WI38 (cell line): ENCODE measurements around the gene BTC.

Experiments used
- H3K4me3 ChIP-seq: 2 replicates; pipeline ENCODE4 v1.5.1; 2011; ENCODE audit warnings: low read depth, mild to moderate bottlenecking, control low read depth, low read length
- CTCF ChIP-seq: IDR thresholded peaks from 2 replicates; pipeline ENCODE4 v1.5.1; 2012; ENCODE audit warnings: low read depth, mild to moderate bottlenecking, control low read depth, low read length

Gene BTC

GRCh38 chr4:74794382-74795010 is at the start of gene BTC:
BTC (minus strand) TSS chr4:74794523; CDS start chr4:74794325, 198 bp downstream.
- peak within 1 kb of the TSS; percentile 58 for H3K4me3 ChIP-seq
- TF ChIP-seq CTCF = 0 out of 2 replicates have a peak, but pooled peaks have one; percentile 20

GRCh38 chr4:74840936-74841509 is 46.7 kb upstream of the BTC start:
- no peak for TF ChIP-seq CTCF
- no peak overlapping the region for H3K4me3 ChIP-seq

DNA sequence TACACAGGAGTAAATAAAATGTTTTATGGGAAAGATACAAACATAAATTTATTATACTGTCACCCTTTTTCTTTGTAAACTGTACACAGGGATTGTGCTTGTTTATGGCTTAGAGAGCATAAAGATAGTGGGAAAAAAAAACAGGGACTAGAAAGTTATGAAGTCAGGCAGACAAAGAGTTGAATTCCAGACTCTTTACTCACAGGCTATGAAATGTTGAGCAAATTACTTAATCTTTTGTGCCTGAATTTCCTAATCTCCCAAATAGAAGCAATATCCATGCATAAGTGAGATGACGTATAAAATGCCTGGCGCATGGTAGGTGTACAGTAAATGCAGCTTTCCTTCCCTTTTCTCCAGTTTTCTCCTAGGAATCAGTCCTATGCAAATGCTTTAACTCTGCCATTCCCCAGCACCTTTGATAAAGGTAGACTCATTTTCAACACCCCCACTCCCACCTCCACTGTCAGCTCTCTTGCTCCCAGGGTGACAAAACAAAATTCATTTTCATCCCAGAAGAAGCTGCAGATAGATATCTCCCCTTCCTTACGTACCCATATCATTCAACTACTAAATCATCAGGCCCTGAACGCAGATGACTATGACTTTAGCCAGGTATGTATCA is 44.5 kb upstream of the BTC start:
- TF ChIP-seq CTCF = no peak
- H3K4me3 ChIP-seq = no peak overlapping the region

- no peak overlapping the region for H3K4me3 ChIP-seq
- TF ChIP-seq CTCF = no peak
These were observed 36.6 kb upstream of the BTC start for GRCh38 chr4:74830928-74831327.

- TF ChIP-seq CTCF = no peak
These were observed 28.9 kb upstream of the BTC start for GRCh38 chr4:74823194-74823593.

GRCh38 chr4:74822603-74823002 is 28.3 kb upstream of the BTC start:
- no peak for TF ChIP-seq CTCF
- H3K4me3 ChIP-seq = no peak overlapping the region

More at GRCh38 chr4:74823194-74823593, 28.9 kb upstream of the BTC start:
- H3K4me3 ChIP-seq = no peak overlapping the region

DNA sequence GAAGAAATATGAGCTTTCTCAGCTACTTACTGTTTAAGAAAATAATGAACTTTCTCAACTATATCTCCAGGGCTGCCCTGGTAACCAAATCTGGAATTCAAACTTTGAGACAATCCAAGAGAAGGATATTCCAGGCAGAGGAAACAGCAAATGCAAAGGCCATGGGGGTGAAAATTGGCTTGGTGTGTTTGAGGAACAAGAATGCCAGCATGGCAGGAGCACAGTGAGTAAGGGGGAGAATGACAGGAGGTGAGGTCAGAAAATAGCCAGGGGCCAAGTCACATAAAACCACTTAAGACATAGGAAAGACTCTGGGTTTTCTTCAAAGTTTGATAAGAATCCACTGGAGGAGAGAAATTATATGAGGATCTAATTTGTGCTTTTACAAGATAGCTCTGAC is 27.2 kb upstream of the BTC start:
- no peak for TF ChIP-seq CTCF
- no peak overlapping the region for H3K4me3 ChIP-seq
